ACHN (cell line): ENCODE measurements around the gene PLEK.
A peak's percentile ranks its signal among the peaks of the same experiment; 100 is the strongest.
"Not testable (repeated sequence)": the region's sequence is repeated elsewhere in the genome, so short reads cannot be mapped to it uniquely, and the experiment has no call there.

ENCODE experiments used
- DNase-seq: peaks from one replicate; pipeline ENCODE4 v3.0.0-alpha.2; 2015
- in situ Hi-C: cut with HindIII; loops from 2 replicates; pipeline ENCODE4 v1.10.0; 2017; ENCODE audit warnings: low sequenced_read_pairs, low pct_ligation_motif_present, low pct_unique_long_range_greater_than_20kb

PLEK gene

GRCh38 chr2:68428126-68428525 lies 63.0 kb downstream of the PLEK start:
- in situ Hi-C loops, result no loop called here
- no peak for DNase-seq

GRCh38 chr2:68428746-68429145 lies 63.7 kb downstream of the PLEK start:
- DNase-seq, result no peak
- in situ Hi-C loops, result no loop called here

GRCh38 chr2:68429311-68429826 lies 64.3 kb downstream of the PLEK start:
- in situ Hi-C loops, result no loop called here
- DNase-seq, result no peak

GRCh38 chr2:68431316-68431972 lies 66.4 kb downstream of the PLEK start:
- in situ Hi-C loops, result no loop called here
- DNase-seq, result no peak

- in situ Hi-C loops, result no loop called here
- DNase-seq, result no peak
These were observed 67.9 kb downstream of the PLEK start for GRCh38 chr2:68432696-68433658.

- in situ Hi-C loops, result no loop called here
- DNase-seq, result no peak
These were observed 69.9 kb downstream of the PLEK start for GRCh38 chr2:68434981-68435380.

- in situ Hi-C loops, result no loop called here
- DNase-seq, result no peak
These were observed 70.5 kb downstream of the PLEK start for GRCh38 chr2:68435615-68436014.

GRCh38 chr2:68436270-68436669 lies 71.2 kb downstream of the PLEK start:
- in situ Hi-C loops, result no loop called here

GRCh38 chr2:68438455-68439303 lies 73.6 kb downstream of the PLEK start:
- no peak for DNase-seq
- in situ Hi-C loops, result no loop called here

More at GRCh38 chr2:68436270-68436669, 71.2 kb downstream of the PLEK start:
- no peak for DNase-seq

GRCh38 chr2:68441179-68441993 lies 76.3 kb downstream of the PLEK start:
- in situ Hi-C loops, result no loop called here
- peak; percentile 87 for DNase-seq

- in situ Hi-C loops, result no loop called here
- no peak for DNase-seq
These were observed 76.9 kb downstream of the PLEK start for GRCh38 chr2:68441994-68442322.

- DNase-seq, in situ Hi-C loops: not testable (repeated sequence)
These were observed 81.3 kb downstream of the PLEK start for GRCh38 chr2:68446425-68446824.
